Stimulated activated CD4-positive, alpha-beta T cell treated with anti-CD3 and anti-CD28 coated beads, Interleukin-2, amount 100 ng/mL, for 24 hours (primary cell): ENCODE data around the gene HSPB3.
"Not testable (repeated sequence)": the region's sequence is repeated elsewhere in the genome, so short reads cannot be mapped to it uniquely, and the experiment has no call there.

Source experiments
- DNase-seq, 2 donors: peaks; one replicate each; pipeline ENCODE4 v3.0.0-alpha.2; 2020

HSPB3 gene

GRCh38 chr5:54457094-54457862, 1.8 kb downstream of the HSPB3 start:
- DNase-seq, result no peak

DNA sequence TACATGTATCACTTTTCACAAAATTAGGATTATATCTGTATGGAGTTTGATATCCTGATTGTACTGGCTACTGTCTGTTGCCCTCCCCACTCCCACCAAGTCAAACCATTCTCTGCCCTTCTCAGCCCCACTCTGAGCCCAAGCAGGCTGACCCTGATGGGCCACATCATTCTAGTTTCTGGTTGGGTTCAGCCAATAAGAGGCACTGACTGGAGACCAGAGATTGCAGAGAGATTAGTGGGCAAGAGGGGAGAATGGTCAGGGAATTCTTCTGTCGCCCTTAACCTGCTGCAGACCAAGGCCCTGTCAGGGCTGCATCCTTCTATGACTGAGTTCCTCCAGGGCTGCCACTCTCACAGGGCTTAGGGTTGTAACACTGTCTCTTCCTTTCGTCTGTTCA, 2.7 kb downstream of the HSPB3 start:
- no peak for DNase-seq

GRCh38 chr5:54460181-54460919, 4.9 kb downstream of the HSPB3 start:
- DNase-seq, result no peak

DNA sequence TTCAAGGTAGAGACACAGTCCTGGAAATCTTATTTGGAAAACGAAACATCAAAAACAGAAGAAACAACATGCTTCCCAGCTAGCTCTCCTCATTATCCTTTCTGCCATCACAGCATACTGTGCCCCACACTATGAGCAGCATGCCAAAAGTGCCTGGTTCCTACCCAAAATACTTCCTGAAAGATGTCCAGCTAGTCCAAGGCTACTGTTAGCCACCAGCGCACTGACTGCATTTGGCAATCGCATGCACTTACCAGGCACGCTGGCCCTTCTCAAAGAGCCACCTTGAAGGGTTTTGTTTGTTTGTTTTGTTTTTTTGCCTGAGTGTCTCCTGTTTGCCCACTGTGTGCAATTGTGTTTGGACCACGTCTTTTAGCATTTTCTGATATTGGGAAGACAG, 6.8 kb downstream of the HSPB3 start:
- DNase-seq, result no peak

- no peak for DNase-seq
These were observed 8.2 kb downstream of the HSPB3 start for GRCh38 chr5:54463713-54464112.

DNA sequence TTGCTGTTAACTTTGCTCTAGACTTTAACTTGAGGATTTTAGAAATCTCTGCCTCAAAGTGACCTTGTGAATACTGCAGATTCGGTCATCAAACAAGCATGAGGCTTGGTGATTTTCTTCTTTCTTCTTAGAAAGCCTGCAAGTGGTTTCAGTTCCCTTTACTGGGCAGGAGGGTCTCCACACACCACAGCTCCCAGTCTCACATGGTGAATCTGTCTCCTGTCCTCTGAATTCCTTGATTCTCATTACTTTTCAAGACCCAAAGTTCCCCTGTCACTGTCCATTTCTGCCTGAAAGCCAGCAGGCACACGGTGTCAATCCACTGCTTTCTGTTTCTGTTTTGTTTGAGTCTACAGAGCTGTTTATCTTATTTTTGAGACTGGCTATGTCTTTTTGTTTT, 14.1 kb downstream of the HSPB3 start:
- no peak for DNase-seq

DNA sequence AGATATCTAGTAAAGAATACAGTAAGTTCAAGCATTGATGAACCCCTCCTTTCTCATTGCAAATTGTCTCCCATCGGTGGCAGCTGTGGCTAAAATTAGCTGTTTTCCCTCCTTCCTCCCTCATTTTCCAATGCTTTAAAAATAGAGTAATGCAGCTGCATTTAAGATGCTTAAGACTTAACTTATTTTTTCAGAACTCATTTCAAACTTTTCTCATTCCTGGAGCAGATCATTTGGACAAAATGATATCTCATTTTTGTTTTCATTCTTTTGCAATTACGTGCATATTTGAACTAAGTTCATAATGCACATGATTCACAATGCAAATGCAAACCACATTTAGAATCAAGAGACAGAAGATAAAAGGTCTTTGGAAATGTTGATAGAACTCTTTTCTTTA, 14.6 kb downstream of the HSPB3 start:
- DNase-seq, result no peak

DNA sequence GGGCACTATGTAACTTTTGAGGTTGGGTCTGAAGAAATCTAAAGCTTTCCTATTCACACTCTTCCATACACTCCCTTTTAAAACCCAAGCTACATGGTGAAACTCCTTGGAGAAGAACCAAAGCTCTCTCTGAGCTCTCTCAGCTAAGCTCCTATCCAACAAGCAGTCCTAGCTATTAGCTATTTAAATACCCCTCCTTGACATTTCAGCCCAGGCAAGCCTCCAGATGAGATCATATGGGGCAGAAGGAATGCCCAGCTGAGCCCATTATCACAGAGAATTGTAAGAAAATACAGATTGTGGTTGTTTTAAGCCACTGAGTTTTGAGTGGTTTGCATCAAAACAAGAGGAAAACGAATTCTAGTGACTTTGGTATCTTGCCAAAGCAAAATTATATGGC, 15.2 kb downstream of the HSPB3 start:
- no peak for DNase-seq

DNA sequence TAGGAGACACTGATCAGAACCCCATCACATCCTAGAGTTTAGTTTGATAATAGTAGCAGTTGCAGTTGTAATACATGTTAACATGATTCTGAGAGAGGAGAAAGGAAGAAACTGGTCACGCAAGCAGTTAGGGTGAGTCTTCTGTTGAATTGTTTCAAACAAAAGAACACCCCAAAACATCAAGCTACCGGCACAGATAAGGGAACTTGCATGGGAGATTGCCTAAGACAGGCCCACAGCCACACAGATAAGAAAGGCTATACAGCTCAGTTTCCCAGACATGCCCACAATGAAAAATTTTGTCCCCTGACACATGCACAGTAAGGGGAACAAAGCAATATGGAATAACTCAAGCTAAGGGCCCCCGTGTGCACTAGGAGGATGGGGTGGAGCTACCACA, 15.9 kb downstream of the HSPB3 start:
- DNase-seq, result no peak

DNA sequence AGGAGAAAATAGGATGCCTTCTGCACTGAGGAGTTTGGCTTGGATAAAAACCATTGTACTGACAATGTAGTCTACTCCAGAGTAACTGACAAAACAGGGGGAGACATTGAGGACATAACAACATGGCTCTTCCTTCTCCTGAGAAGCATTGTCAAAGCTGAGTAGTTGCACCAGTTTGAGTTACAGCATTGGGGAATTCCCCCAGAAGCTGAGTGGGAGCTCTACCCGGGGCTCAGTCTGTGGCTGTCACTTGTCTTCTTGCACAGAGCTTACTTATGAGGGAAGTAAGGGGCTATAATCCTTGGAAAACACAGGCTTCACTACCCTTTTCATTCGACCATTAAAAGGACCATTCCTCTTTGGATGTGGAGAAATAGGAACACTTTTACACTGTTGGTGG, 21.2 kb downstream of the HSPB3 start:
- no peak for DNase-seq

- DNase-seq, result no peak
These were observed 22.5 kb downstream of the HSPB3 start for GRCh38 chr5:54477941-54478478.

GRCh38 chr5:54480296-54480695, 24.8 kb downstream of the HSPB3 start:
- DNase-seq, result no peak

DNA sequence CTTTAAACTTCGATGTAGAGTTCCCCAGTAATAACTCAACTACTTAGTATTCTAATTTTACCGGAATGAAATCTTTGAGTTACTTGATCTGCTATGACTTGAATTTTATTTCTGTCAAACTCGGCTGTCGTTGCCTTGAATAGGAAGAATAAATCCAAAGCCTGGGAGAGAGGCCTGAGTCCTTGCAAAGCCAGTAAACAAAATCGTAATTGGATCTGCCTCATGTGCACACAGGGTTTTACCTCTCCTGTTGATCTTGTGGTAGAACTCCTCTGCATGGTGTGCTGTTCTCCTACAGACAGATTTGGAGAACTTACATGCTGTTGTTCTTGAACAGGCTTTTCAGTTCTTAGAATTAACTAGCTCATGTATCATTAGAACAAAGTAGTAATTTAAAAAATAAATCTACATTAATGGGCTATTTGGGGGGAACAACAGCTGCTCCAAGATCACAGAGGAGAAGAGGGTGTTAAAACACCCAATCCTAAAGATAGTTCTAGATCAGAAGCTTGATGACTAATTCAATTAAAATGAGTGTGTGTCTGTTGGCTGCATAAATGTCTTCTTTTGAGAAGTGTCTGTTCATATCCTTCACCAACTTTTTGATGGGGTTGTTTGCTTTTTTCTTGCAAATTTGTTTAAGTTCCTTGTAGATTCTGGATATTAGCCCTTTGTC, 28.9 kb downstream of the HSPB3 start:
- DNase-seq, result no peak

DNA sequence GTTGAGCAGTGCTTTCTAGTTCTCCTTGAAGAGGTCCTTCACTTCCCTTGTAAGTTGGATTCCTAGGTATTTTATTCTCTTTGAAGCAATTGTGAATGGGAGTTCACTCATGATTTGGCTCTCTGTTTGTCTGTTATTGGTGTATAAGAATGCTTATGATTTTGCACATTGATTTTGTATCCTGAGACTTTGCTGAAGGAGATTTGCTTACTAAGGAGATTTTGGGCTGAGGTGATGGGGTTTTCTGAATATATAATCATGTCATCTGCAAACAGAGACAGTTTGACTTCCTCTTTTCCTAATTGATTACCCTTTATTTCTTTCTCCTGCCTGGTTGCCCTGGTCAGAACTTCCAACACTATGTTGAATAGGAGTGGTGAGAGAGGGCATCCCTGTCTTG, 30.2 kb downstream of the HSPB3 start:
- not testable (repeated sequence) for DNase-seq

- DNase-seq, result not testable (repeated sequence)
These were observed 34.1 kb downstream of the HSPB3 start for GRCh38 chr5:54489648-54489979.

- DNase-seq, result no peak
These were observed 35.8 kb downstream of the HSPB3 start for GRCh38 chr5:54491326-54491725.

DNA sequence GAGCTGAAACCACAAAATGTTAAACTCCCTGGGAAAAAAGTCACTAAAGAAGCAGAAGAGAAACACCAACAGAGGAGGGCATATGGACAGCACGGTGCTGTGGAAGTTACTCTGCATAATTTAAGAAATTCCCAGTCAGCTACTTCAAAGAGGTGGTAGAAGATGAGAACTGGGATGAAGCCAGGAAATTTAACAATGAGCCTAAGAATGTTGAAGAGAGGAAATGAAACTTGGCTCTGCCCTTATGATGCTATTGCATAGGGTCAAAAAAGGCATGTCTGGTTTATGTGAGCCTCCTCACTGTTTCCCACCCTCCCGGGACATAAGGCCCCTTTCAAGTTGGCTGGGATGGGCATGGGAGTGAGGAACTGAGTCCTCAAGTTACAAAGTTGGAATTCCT, 36.7 kb downstream of the HSPB3 start:
- no peak for DNase-seq

DNA sequence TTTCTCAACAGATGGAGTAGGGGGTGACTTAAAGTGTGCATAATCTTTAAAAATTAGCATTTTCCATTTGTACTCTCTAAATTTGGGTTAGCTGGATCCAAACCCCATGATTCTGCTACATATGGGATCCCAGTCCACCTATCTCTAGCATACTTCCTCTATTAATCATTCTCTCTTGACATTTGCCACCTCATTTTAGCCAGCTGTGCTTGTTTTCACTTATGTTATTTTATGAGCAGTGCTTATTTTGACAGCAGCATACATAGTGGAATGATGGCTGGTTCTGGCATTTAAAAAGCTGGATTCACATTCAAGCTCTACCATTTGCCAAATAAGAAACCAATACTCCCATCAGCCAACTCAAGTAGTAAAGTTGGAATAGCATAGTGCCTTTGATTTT, 39.5 kb downstream of the HSPB3 start:
- no peak for DNase-seq
